ENCODE measurements around the gene SPINK2.

- TF ChIP-seq POLR2AphosphoS5 (IDR thresholded peaks at IDR 0.05; ENCODE audit: low read depth, low read length): no peak
- TF ChIP-seq TAF1 (IDR thresholded peaks at IDR 0.05; ENCODE audit: borderline replicate concordance, insufficient read depth, low read length): no peak
- TF ChIP-seq REST (IDR thresholded peaks at IDR 0.05; ENCODE audit: insufficient read depth in 1 of 2, low read depth in 2 of 2, low read length in 2 of 2): no peak
- TF ChIP-seq FOXP2 (optimal IDR thresholded peaks at IDR 0.05; ENCODE audit: borderline replicate concordance, extremely low read depth, extremely low read length, insufficient read depth): no peak
- TF ChIP-seq SIN3A (IDR thresholded peaks at IDR 0.05; ENCODE audit: borderline replicate concordance, insufficient read depth, low read length): no peak
Measured at GRCh38 chr4:56863441-56864139, 42.1 kb upstream of the SPINK2 start.

Data from PFSK-1 (cell line).